ENCODE data around the gene PARVB. TPM values are rescaled to one million over a fixed set of nuclear protein-coding genes. Genes with fewer than 3 reads are reported as not detected.
"Not testable (repeated sequence)": the region's sequence is repeated elsewhere in the genome, so short reads cannot be mapped to it uniquely, and the experiment has no call there.

PARVB gene
- total RNA-seq, 4 donors from 2014 or later, result 59.5 to 82.0 (median 61.2) TPM

- ATAC-seq (ENCODE audit: low FRiP score) (no peak), DNase-seq (ENCODE audit: low spot score) (no peak)
- no peak for TF ChIP-seq CTCF (IDR thresholded peaks at IDR 0.05)
Measured at GRCh38 chr22:44103735-44104480, 79.8 kb downstream of the PARVB start.

GRCh38 chr22:44107340-44107739 is 83.2 kb downstream of the PARVB start:
- TF ChIP-seq CTCF (IDR thresholded peaks at IDR 0.05), result no peak
- no peak for DNase-seq (ENCODE audit: low spot score)
- no peak for ATAC-seq (ENCODE audit: low FRiP score)

GRCh38 chr22:44108076-44108475 is 84.0 kb downstream of the PARVB start:
- TF ChIP-seq CTCF (IDR thresholded peaks at IDR 0.05), result no peak
- DNase-seq (ENCODE audit: low spot score), result no peak
- no peak for ATAC-seq (ENCODE audit: low FRiP score)

GRCh38 chr22:44108806-44109385 is 84.8 kb downstream of the PARVB start:
- DNase-seq (ENCODE audit: low spot score) (no peak), ATAC-seq (ENCODE audit: low FRiP score) (no peak)
- TF ChIP-seq CTCF (IDR thresholded peaks at IDR 0.05), result no peak

- DNase-seq (ENCODE audit: low spot score) (no peak), ATAC-seq (ENCODE audit: low FRiP score) (no peak)
- no peak for TF ChIP-seq CTCF (IDR thresholded peaks at IDR 0.05)
Measured at GRCh38 chr22:44109416-44109815, 85.3 kb downstream of the PARVB start.

GRCh38 chr22:44110656-44111055 is 86.6 kb downstream of the PARVB start:
- DNase-seq (ENCODE audit: low spot score); ATAC-seq (ENCODE audit: low FRiP score): not testable (repeated sequence)

- no peak for DNase-seq (ENCODE audit: low spot score)
- TF ChIP-seq CTCF (IDR thresholded peaks at IDR 0.05), result no peak
Measured at GRCh38 chr22:44111562-44112155, 87.6 kb downstream of the PARVB start.

More at GRCh38 chr22:44111562-44112155, 87.6 kb downstream of the PARVB start:
- ATAC-seq (ENCODE audit: low FRiP score), result no peak

Measured in omental fat pad (tissue), 4 donors.